K562 (cell line): ENCODE data around the gene TEX38. TPM values are rescaled to one million over a fixed set of nuclear protein-coding genes. Genes with fewer than 3 reads are reported as not detected.

ENCODE experiments used
- ATAC-seq: fragments of 200-7000 bp; cut with Tn5 transposase; 3 replicates; pipeline ENCODE4 v1.9.1; 2020; ENCODE audit warnings: moderate library complexity
- BruUV-seq: library from RNA; stranded (reverse); fragments of 400-500 nt; replicated peaks from 2 replicates; lab custom pipeline; 2021; lab: Mats Ljungman, UMichigan
- CTCF ChIA-PET: fragments of 300-600 bp; formaldehyde crosslinking; extraction: SDS; loops from one replicate; lab custom pipeline; 2021; ENCODE audit warnings: low intra/inter-chr PET ratio; lab: Yijun Ruan, JAX
- POLR2A ChIA-PET: fragments of 300-600, 350-650 bp; sonication (Branson Sonifier 250); formaldehyde crosslinking; extraction: SDS; loops from one replicate; lab custom pipeline; 2021; ENCODE audit warnings: antibody characterized with exemption, inconsistent platforms; lab: Yijun Ruan, JAX
- DNase-seq, 4 experiments: peaks; one replicate each; pipeline versions ENCODE4 v3.0.0 to v3.0.0-alpha.2; 2011 to 2018; ENCODE audit warnings: low spot score in 3 of 4, mixed read lengths in 3 of 4; ENCODE audit errors: extremely low read depth in 1 of 4
- FAIRE-seq: peaks from 2 replicates; lab custom pipeline; 2011; peaks lifted over from hg19 to GRCh38; lab: Jason Lieb, UNC
- H2AFZ ChIP-seq: 2 replicates; pipeline ENCODE4 v1.6.0; 2011; ENCODE audit warnings: low read depth, low read length, control low read depth, inconsistent platforms
- H3K27ac ChIP-seq: fragments of 200-600 bp; 3 replicates; pipeline ENCODE4 v1.8.0; 2011; ENCODE audit warnings: low read depth, mild to moderate bottlenecking, control low read depth, inconsistent platforms, low read length, moderate library complexity, mixed read lengths; ENCODE audit errors: extremely low read depth
- H3K27me3 ChIP-seq, 2 experiments: fragments of 300-600 bp in 1 of 2; 2 replicates in 1 of 2; 3 replicates in 1 of 2; pipeline versions ENCODE4 v1.6.0 to v1.8.0; 2011; ENCODE audit warnings: inconsistent platforms in 2 of 2, low read length in 2 of 2, mild to moderate bottlenecking in 1 of 2, mixed read lengths in 1 of 2, moderate library complexity in 1 of 2; ENCODE audit not compliant: control insufficient read depth in 2 of 2, insufficient read depth in 2 of 2
- H3K36me3 ChIP-seq: fragments of 300-600 bp; 3 replicates; pipeline ENCODE4 v1.8.0; 2011; ENCODE audit warnings: mild to moderate bottlenecking, low read length, inconsistent platforms; ENCODE audit not compliant: control insufficient read depth, insufficient read depth
- H3K4me1 ChIP-seq, 2 experiments: fragments of 200-600 bp in 1 of 2; replicated peaks in 1 of 2; 2 replicates in 1 of 2; 3 replicates in 1 of 2; pipeline versions ENCODE4 v1.5.1 to v1.8.0; 2011; ENCODE audit warnings: inconsistent platforms in 2 of 2, low read length in 2 of 2, mild to moderate bottlenecking in 1 of 2, mixed read lengths in 1 of 2, moderate library complexity in 1 of 2; ENCODE audit not compliant: control insufficient read depth in 2 of 2, insufficient read depth in 2 of 2
- H3K4me2 ChIP-seq: 2 replicates; pipeline ENCODE4 v1.6.1; 2011; ENCODE audit warnings: low read length, control low read depth, inconsistent platforms, mixed read lengths; ENCODE audit not compliant: insufficient read depth
- H3K4me3 ChIP-seq: fragments of 200-600 bp; sonication (generic), shearing (Covaris generic); 2 replicates; pipeline ENCODE4 v1.5.1; 2016; ENCODE audit warnings: control low read depth, inconsistent platforms
- H3K79me2 ChIP-seq: fragments of 200-600 bp; 3 replicates; pipeline ENCODE4 v1.8.0; 2011; ENCODE audit warnings: low read length, inconsistent platforms; ENCODE audit not compliant: control insufficient read depth, insufficient read depth
- H3K9ac ChIP-seq, 2 experiments: 2 replicates each; pipeline versions ENCODE4 v1.6.0 to v1.6.1; 2011; ENCODE audit warnings: low read depth in 2 of 2, low read length in 2 of 2, control low read depth in 1 of 2, inconsistent platforms in 1 of 2, mild to moderate bottlenecking in 1 of 2, mixed read lengths in 1 of 2; ENCODE audit not compliant: insufficient read depth in 1 of 2
- H3K9me1 ChIP-seq: one replicate; pipeline ENCODE4 v1.6.0; 2011; ENCODE audit warnings: inconsistent platforms, mild to moderate bottlenecking, low read length, moderate library complexity; ENCODE audit not compliant: control insufficient read depth, insufficient read depth
- H3K9me3 ChIP-seq: replicated peaks from 2 replicates; pipeline ENCODE4 v1.5.1; 2011; ENCODE audit warnings: low read depth, low read length, inconsistent platforms; ENCODE audit not compliant: control insufficient read depth, insufficient read depth
- H4K20me1 ChIP-seq: replicated peaks from 2 replicates; pipeline ENCODE4 v1.6.1; 2011; ENCODE audit warnings: low read length, inconsistent platforms, mixed read lengths; ENCODE audit not compliant: control insufficient read depth, insufficient read depth
- LARP7 ChIP-seq: fragments of 450-650 bp; IDR thresholded peaks from 2 replicates; pipeline ENCODE4 v1.6.1; 2016
- NKRF ChIP-seq: fragments of 450-650 bp; IDR thresholded peaks from 2 replicates; pipeline ENCODE4 v1.6.1; 2016; ENCODE audit warnings: borderline replicate concordance
- NR4A1 ChIP-seq, 2 experiments: fragments of 250-450 bp in 1 of 2; fragments of 450-650 bp in 1 of 2; sonication (Bioruptor Pico) in 1 of 2; IDR thresholded peaks; 2 replicates each; pipeline versions ENCODE4 v1.4.0 to v1.6.1; 2016 to 2020; ENCODE audit warnings: mild to moderate bottlenecking in 2 of 2, missing compliant biosample characterization in 1 of 2, missing genetic modification characterization in 1 of 2, moderate library complexity in 1 of 2
- PML ChIP-seq: IDR thresholded peaks from 2 replicates; pipeline ENCODE4 v1.6.1; 2012; ENCODE audit warnings: low read length, inconsistent platforms
- SPI1 ChIP-seq: IDR thresholded peaks from 2 replicates; pipeline ENCODE4 v1.6.1; 2011; ENCODE audit warnings: low read depth, low read length, control low read depth, borderline replicate concordance
- TAF9B ChIP-seq: fragments of 450-650 bp; IDR thresholded peaks from 2 replicates; pipeline ENCODE4 v1.6.1; 2018; ENCODE audit warnings: mild to moderate bottlenecking; ENCODE audit not compliant: partially characterized antibody
- ZNF778 ChIP-seq: fragments of 450-650 bp; formaldehyde crosslinking; IDR thresholded peaks from 2 replicates; pipeline ENCODE4 v1.4.0; 2020; ENCODE audit warnings: mild to moderate bottlenecking, moderate library complexity
- WGBS: fragments of 100-300 bp; shearing (Covaris generic); methylation state at CpG from one replicate; pipeline ENCODE4 v1.1.6; 2016; ENCODE audit warnings: low coverage, mixed read lengths; ENCODE audit not compliant: insufficient coverage; ENCODE audit errors: missing lambda C conversion rate; 5-methylcytosine and 5-hydroxymethylcytosine counted together
- in situ Hi-C: fragments of 300-500 bp; cut with MboI; formaldehyde crosslinking; loops from 4 replicates; pipeline ENCODE4 v1.15.0; 2018; ENCODE audit warnings: inconsistent platforms, mixed read lengths
- intact Hi-C: fragments of 100-400 bp; cut with micrococcal nuclease; formaldehyde crosslinking; loops from 2 replicates; pipeline ENCODE4 v1.14.2; 2022
- polyA plus RNA-seq, 8 experiments: library from polyadenylated mRNA; depleted of rRNA in 4 of 8; stranded (reverse) in 5 of 8; unstranded in 3 of 8; fragments of >200 nt; fragmentation: Nextera tagmentation in 2 of 8; fragmentation: Illumina TruSeq in 1 of 8; extraction: Ambion mirVana in 2 of 8; extraction: Trizol in 1 of 8; gene quantifications; 2 replicates each; pipeline versions ENCODE4 v1.2.1 to v1.2.3, GENCODE V29; 2011 to 2014; ENCODE audit warnings: inconsistent platforms in 1 of 8, missing spikeins in 1 of 8
- total RNA-seq, 7 experiments: library from RNA; depleted of rRNA in 6 of 7; stranded (reverse); fragments of >200 nt in 6 of 7; fragmentation: Illumina TruSeq in 2 of 7; extraction: Trizol in 2 of 7; gene quantifications; 2 replicates each; pipeline versions ENCODE4 v1.2.1 to v1.2.3, GENCODE V29; 2011 to 2021; ENCODE audit warnings: low replicate concordance in 1 of 7

TEX38 gene
- total and polyA plus RNA-seq, 9 of the 15 experiments (the other 6 are each of a cell fraction or from before 2014, with no cell fraction given) = not detected

GRCh38 chr1:46717654-46718053 lies 46.0 kb downstream of the TEX38 start:
- peak overlapping the region; percentile 89; the same call in 1 of the 3 replicates for H3K27ac ChIP-seq
- POLR2A ChIA-PET = interaction anchor here (0.6 to 2.6 kb wide), 7 partner anchors 10 to 142 kb away, joined by 3 to 20 read pairs (median 5); partner anchors contain the start of gene MOB3C

More at GRCh38 chr1:46717654-46718053, 46.0 kb downstream of the TEX38 start:
- Histone ChIP-seq H3K9me3 (no peaks in the 10 kb centered on the region), H3K4me2 (peak overlapping the region; percentile 92), H3K27me3 (no peaks in the 10 kb centered on the region), H2AFZ (no peak overlapping the region), H3K9me1 (no peaks in the 10 kb centered on the region), H3K4me3 (peak overlapping the region; percentile 95), H3K79me2 (peaks cover 31% of the 10 kb centered on the region), H3K9ac (peak overlapping the region; percentile 92 to 96), H3K4me1 (peaks cover 29 to 38% of the 10 kb centered on the region in 2 experiments), H3K36me3 (peaks cover 51% of the 10 kb centered on the region), H4K20me1 (peaks cover 6% of the 10 kb centered on the region; the same call in 1 of the 2 replicates)
- TF ChIP-seq SPI1 (peak; percentile 26; the same call in 1 of the 2 replicates), NKRF (0 out of 2 replicates have a peak, but pooled peaks have one; percentile 37), PML (0 out of 2 replicates have a peak, but pooled peaks have one; percentile 15), LARP7 (0 out of 2 replicates have a peak, but pooled peaks have one; percentile 8), ZNF778 (CRISPR knock-in tag) (no peak), NR4A1 (CRISPR knock-in tag; IDR thresholded peaks at IDR 0.05) (no peak), NR4A1 (tag; IDR thresholded peaks at IDR 0.05) (no peak), TAF9B (no peak)
- CTCF ChIA-PET = no interaction called here
- FAIRE-seq = no peak
- intact Hi-C loops = loop anchor here (2.0 kb wide), 1 partner anchor 275 kb away; no protein-coding TSS in a partner anchor
- no TSS peak for BruUV-seq
- WGBS = 25% methylated on average over 9 of the region's 9 CpGs
- DNase-seq = peak in 1 of 4 experiments; percentile 19
- ATAC-seq = no peak
- in situ Hi-C loops = no loop called here
